Immature natural killer cell (primary cell): ENCODE measurements around the gene ADISSP. TPM values are rescaled to one million over a fixed set of nuclear protein-coding genes. Genes with fewer than 3 reads are reported as not detected.
A peak's percentile ranks its signal among the peaks of the same experiment; 100 is the strongest.

Experiments
- DNase-seq, 3 donors: peaks; one replicate each; pipeline ENCODE4 v3.0.0; 2022; ENCODE audit warnings: mixed read lengths in 1 of 3
- H3K27ac Mint-ChIP-seq, 6 donors: one replicate each; pipeline ENCODE4 v1.8.0; 2020; ENCODE audit warnings: mixed read lengths in 6 of 6, mild to moderate bottlenecking in 5 of 6, inconsistent platforms in 4 of 6, moderate library complexity in 3 of 6
- H3K27me3 Mint-ChIP-seq, 3 donors: one replicate each; pipeline ENCODE4 v1.8.0; 2020 to 2021; ENCODE audit warnings: low read depth in 3 of 3, mild to moderate bottlenecking in 3 of 3, mixed read lengths in 3 of 3, moderate library complexity in 3 of 3, inconsistent platforms in 1 of 3
- H3K36me3 Mint-ChIP-seq, 3 donors: one replicate each; pipeline ENCODE4 v1.8.0; 2020; ENCODE audit warnings: mixed read lengths in 3 of 3, inconsistent platforms in 2 of 3, mild to moderate bottlenecking in 2 of 3
- H3K4me1 Mint-ChIP-seq, 2 donors: one replicate each; pipeline ENCODE4 v1.8.0; 2020; ENCODE audit warnings: inconsistent platforms in 2 of 2, mild to moderate bottlenecking in 2 of 2, mixed read lengths in 2 of 2, moderate library complexity in 1 of 2
- H3K4me3 Mint-ChIP-seq, 5 donors: one replicate each; pipeline ENCODE4 v1.8.0; 2020; ENCODE audit warnings: mild to moderate bottlenecking in 5 of 5, mixed read lengths in 5 of 5, inconsistent platforms in 3 of 5, moderate library complexity in 3 of 5
- H3K9me3 Mint-ChIP-seq, 6 donors: one replicate each; pipeline ENCODE4 v1.8.0; 2020; ENCODE audit warnings: mild to moderate bottlenecking in 6 of 6, mixed read lengths in 6 of 6, inconsistent platforms in 4 of 6, moderate library complexity in 3 of 6
- polyA plus RNA-seq, 3 donors: library from polyadenylated mRNA; unstranded; fragments of 300-500 nt; fragmentation: Illumina TruSeq; gene quantifications; one replicate each; pipeline ENCODE4 v1.2.3, GENCODE V29; 2021

Gene ADISSP
- polyA plus RNA-seq, 3 donors from 2014 or later, result 16.4 to 27.5 (median 16.6) TPM

DNA sequence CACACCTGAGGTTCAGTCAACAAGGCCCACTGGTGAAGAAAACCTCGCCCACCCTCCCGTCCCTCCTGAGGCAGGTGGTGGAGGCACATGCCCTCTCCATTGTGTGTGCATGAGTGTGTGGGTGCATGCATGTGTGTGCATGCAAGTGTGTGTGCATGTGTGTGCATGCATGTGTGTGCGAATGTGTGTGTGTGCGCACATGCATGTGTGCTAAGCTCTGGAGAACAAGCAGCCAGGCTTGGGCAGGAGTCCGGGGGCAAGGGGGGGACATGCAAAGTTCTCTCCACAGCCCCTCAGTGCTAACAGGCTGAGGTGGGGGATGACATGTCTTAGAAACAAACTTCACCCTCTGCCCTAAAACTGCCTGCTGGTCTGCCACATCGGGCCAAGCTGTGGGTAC is 38.2 kb downstream of the ADISSP start:
- H3K4me3 Mint-ChIP-seq, result no peak overlapping the region
- peaks cover 11 to 19% (median 16%) of the 10 kb centered on the region in 3 donors for H3K27me3 Mint-ChIP-seq
- no peak overlapping the region for H3K27ac Mint-ChIP-seq
- no peaks in the 10 kb centered on the region for H3K4me1 Mint-ChIP-seq
- no peaks in the 10 kb centered on the region for H3K9me3 Mint-ChIP-seq
- peaks cover 0 to 4% (median 0%) of the 10 kb centered on the region in 3 donors for H3K36me3 Mint-ChIP-seq
- no peak for DNase-seq

DNA sequence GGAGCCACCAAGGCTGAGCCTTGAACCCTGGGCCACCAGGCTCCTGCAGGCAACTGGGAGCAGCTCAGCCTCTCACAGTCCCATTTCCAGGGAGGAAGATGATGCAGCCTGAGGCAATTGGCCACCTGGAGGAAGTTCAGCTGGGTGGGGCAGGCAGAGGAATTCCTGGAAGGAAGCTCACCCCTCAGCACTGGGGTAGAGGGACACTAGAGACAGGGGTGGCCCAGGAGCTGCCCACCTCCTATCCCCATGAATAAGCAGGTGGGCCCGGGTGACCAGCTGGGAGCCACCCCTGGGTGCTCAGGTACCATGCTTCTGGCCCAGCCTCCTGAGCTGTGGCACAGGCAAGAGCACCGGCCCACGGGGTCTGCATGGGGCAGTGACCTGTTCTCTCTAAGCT is 38.7 kb downstream of the ADISSP start:
- H3K27me3 Mint-ChIP-seq, result peaks cover 13 to 19% (median 16%) of the 10 kb centered on the region in 3 donors
- no peaks in the 10 kb centered on the region for H3K4me1 Mint-ChIP-seq
- DNase-seq, result no peak
- H3K4me3 Mint-ChIP-seq, result no peak overlapping the region
- no peaks in the 10 kb centered on the region for H3K9me3 Mint-ChIP-seq
- peaks cover 0 to 4% (median 0%) of the 10 kb centered on the region in 3 donors for H3K36me3 Mint-ChIP-seq
- no peak overlapping the region for H3K27ac Mint-ChIP-seq

DNA sequence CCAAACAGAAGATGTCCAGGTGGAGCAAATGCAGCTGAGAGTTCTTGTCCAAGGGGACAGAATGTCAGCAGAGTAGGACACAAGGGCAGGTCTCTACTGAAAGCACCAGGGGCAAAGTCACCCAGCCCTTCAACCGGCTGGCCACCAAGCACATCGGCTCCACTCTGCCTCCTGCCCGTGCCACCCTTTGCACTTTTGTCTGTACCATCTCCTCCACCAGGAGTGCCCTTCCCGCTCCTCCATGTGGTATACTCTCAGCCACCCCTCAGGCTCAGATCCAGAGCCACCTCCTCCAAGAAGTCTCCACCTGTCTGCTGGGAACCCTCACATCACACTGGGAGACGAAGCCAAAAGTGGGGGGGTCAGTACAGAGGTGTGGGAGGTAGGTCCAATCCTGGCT is 39.2 kb downstream of the ADISSP start:
- Mint-ChIP-seq H3K36me3 (peaks cover 0 to 4% (median 0%) of the 10 kb centered on the region in 3 donors), H3K4me3 (no peak overlapping the region), H3K4me1 (no peaks in the 10 kb centered on the region), H3K9me3 (no peaks in the 10 kb centered on the region), H3K27ac (no peak overlapping the region), H3K27me3 (peaks cover 12 to 16% (median 16%) of the 10 kb centered on the region in 3 donors)
- no peak for DNase-seq

DNA sequence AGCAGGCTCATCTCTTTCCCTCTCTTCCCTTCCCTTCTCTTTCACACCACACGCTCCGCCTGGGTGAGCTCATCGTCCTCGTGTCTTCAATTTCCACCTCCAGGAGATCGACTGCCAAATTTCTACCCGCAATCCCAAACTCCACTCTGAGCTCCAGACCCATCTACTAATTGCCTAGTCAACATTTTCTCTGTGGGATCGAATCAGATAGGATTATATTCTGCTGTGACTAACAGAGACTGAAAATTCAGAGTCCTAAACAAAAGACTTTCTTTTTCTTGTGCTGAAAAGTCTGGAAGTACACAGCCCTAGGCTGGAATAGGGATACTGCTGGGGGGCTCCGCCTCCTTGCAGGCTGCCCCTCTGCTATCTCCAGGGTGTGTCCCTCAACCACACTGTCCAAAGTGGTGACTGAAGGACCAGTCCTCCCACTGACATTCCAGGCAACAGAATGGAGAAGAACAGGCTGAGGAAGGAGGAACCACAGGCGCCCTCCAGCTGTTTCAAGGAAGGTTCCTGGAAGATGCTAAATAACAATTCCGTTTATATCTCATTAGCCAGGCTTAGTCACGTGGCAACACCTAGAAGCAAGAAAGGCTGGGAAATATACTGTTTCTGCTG is 40.0 kb downstream of the ADISSP start:
- Mint-ChIP-seq H3K4me3 (no peak overlapping the region), H3K4me1 (no peaks in the 10 kb centered on the region), H3K36me3 (peaks cover 0 to 4% (median 0%) of the 10 kb centered on the region in 3 donors), H3K27me3 (peaks cover 12 to 16% (median 13%) of the 10 kb centered on the region in 3 donors), H3K27ac (no peak overlapping the region), H3K9me3 (no peaks in the 10 kb centered on the region)
- no peak for DNase-seq

DNA sequence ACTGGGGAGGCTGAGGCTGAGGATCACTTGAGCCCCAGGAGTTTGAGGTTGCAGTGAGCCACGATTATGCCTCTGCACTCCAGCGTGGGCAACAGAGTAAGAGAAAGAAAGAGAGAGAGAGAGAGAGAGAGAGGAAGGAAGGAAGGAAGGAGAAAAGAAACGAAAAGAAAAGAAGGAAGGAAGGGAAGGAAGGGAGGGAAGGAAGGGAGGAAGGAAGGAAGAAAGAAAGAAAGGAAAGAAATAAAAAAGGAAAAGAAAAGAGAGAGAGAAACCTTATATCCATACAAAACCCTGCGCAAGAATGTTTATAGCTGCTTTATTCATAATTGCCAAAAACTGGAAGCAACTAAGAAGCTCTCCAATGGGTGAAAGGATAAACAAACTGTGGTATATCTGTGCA is 43.2 kb downstream of the ADISSP start:
- Mint-ChIP-seq H3K27ac (no peak overlapping the region), H3K36me3 (no peaks in the 10 kb centered on the region), H3K4me1 (peaks cover 0 to 4% of the 10 kb centered on the region in 2 donors), H3K4me3 (no peak overlapping the region), H3K27me3 (peaks cover 4 to 16% (median 15%) of the 10 kb centered on the region in 3 donors), H3K9me3 (no peaks in the 10 kb centered on the region)
- no peak for DNase-seq

DNA sequence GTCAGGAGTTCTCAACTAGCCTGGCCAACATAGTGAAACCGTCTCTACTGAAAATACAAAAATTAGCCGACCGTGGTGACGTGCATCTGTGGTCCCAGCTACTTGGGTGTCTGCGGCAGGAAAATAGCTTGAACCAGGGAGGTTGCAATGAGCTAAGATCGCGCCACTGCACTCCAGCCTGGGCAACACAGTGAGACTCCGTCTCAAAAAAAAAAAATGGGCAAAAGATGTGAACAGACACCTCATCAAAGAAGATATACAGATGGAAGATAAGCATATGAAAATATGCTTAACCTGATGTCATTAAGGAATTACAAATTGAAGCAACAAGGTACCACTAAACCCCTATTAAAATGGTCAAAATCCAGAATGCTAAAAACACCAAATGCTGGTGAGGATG is 44.3 kb downstream of the ADISSP start:
- Mint-ChIP-seq H3K27me3 (peaks cover 6 to 15% (median 15%) of the 10 kb centered on the region in 3 donors), H3K9me3 (no peaks in the 10 kb centered on the region), H3K36me3 (no peaks in the 10 kb centered on the region), H3K4me1 (peaks cover 0 to 4% of the 10 kb centered on the region in 2 donors), H3K27ac (no peak overlapping the region), H3K4me3 (no peak overlapping the region)
- DNase-seq, result no peak

DNA sequence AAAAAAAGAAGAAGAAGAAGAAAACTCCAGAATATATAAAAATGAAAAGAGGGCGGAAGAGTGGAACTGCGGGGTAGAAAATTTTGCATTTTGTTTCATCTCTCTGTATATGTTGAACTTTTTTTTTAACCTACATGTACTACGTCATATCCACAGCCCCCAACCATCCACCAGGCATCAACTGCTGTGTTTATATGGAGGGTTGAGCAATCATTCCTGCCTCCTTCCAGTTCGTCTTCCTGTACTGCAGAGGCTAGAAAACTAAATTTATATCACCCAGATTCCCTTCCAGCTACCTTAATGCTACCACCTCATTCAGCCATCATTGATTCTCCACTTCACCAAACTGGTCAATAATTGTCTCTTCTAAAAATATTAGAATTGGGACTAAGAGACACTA is 45.6 kb downstream of the ADISSP start:
- Mint-ChIP-seq H3K4me1 (peaks cover 0 to 4% of the 10 kb centered on the region in 2 donors), H3K27me3 (peaks cover 6 to 18% (median 7%) of the 10 kb centered on the region in 3 donors), H3K27ac (no peak overlapping the region), H3K36me3 (no peaks in the 10 kb centered on the region), H3K9me3 (no peaks in the 10 kb centered on the region), H3K4me3 (no peak overlapping the region)
- DNase-seq, result no peak

DNA sequence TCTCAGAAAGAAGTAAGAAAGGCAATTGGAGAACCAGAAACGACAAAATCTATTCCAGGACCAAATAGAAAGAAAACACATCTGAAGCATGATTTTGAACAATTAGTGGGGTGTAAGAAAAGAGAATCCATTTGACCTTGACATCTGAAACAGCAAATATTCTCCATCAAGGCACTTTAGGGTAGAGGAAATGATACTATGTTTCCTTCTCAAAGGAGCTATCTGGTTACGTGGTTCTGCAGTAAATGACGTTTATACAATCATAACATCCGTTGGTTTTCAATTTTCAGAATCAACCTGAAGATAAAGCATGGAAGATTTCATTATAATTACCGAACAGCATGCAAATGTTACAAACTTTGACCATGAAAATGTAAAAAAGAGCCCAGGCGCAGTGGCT is 46.9 kb downstream of the ADISSP start:
- Mint-ChIP-seq H3K27ac (no peak overlapping the region), H3K9me3 (no peaks in the 10 kb centered on the region), H3K4me3 (no peak overlapping the region), H3K27me3 (peaks cover 5 to 14% (median 7%) of the 10 kb centered on the region in 3 donors), H3K36me3 (no peaks in the 10 kb centered on the region), H3K4me1 (peaks cover 0 to 4% of the 10 kb centered on the region in 2 donors)
- DNase-seq, result no peak

DNA sequence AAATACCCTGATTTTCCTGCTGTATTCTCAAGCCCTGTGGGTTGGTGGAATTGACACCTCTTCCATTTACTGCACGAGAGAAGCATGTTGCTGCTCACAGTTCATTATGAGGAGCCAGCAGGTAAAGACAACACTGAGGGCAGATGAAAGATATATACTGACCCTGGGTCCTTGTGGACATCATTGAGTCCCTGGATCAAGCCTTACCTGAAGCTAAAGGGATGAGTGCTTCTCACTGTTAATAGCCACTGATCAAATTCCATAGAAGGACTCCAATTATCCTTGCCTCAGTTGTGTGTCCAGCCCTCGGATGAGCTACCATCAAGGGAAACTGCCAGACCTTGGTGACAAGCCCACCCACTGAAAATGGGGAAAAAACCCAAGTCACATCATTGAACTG is 47.5 kb downstream of the ADISSP start:
- Mint-ChIP-seq H3K4me3 (no peak overlapping the region), H3K27ac (no peak overlapping the region), H3K4me1 (peaks cover 0 to 4% of the 10 kb centered on the region in 2 donors), H3K27me3 (peaks cover 5 to 14% (median 7%) of the 10 kb centered on the region in 3 donors), H3K9me3 (no peaks in the 10 kb centered on the region), H3K36me3 (no peaks in the 10 kb centered on the region)
- no peak for DNase-seq

DNA sequence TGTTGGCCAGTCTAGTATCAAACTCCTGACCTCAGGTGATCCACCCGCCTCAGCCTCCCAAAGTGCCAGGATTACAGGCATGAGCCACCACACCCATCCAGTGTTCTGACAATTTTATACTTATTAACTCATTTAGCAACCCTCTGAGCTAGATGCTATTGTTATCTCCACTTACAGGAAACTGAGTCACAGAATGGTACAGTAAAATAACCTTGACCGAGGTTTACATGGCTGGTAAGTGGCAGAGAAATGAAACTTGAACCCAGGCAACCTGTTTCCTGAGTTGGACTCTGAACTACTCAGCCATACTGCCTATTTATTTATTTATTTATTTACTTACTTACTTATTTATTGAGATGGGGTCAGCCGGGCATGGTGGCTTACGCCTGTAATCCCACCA is 48.5 kb downstream of the ADISSP start:
- Mint-ChIP-seq H3K4me3 (no peak overlapping the region), H3K9me3 (no peaks in the 10 kb centered on the region), H3K4me1 (peaks cover 0 to 4% of the 10 kb centered on the region in 2 donors), H3K27ac (no peak overlapping the region), H3K36me3 (no peaks in the 10 kb centered on the region), H3K27me3 (peaks cover 4 to 14% (median 7%) of the 10 kb centered on the region in 3 donors)
- DNase-seq, result no peak

DNA sequence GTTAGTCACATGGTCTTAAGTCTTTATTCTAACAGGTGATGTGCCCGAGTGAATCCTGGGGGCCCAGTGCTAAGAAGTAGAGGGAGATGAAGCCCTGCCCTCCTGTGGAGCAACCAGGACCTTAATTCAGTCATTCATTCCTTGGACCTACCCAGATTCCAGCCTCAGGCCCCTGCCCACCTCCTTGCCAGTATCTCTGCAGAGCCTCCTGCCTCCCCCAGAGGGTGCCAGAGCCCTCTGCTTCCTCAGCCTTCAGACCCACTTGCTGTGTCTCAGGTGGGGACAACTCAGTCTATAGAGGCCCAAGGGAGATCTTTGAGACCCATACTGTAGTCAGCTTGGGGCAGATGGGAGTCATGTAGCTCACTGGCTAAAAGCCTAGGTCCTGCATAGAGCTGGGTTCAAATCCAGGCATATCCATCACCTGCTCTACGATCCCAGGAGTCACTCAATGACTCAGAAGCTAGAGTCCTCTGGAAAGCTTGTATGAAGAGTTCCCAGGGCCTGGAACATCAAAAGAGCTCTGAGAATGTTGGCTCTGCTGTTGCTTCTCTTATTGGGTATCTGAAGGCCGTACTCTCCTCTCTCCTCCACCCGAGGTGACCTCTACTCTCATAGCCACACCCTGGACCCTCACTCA is 51.2 kb downstream of the ADISSP start:
- Mint-ChIP-seq H3K9me3 (peaks cover 0 to 2% (median 0%) of the 10 kb centered on the region in 6 donors), H3K27ac (no peak overlapping the region), H3K36me3 (no peaks in the 10 kb centered on the region), H3K4me3 (no peak overlapping the region), H3K27me3 (peaks cover 4 to 12% (median 5%) of the 10 kb centered on the region in 3 donors), H3K4me1 (peaks cover 0 to 4% of the 10 kb centered on the region in 2 donors)
- peak in 2 of 3 donors; percentile 11 to 16 for DNase-seq

DNA sequence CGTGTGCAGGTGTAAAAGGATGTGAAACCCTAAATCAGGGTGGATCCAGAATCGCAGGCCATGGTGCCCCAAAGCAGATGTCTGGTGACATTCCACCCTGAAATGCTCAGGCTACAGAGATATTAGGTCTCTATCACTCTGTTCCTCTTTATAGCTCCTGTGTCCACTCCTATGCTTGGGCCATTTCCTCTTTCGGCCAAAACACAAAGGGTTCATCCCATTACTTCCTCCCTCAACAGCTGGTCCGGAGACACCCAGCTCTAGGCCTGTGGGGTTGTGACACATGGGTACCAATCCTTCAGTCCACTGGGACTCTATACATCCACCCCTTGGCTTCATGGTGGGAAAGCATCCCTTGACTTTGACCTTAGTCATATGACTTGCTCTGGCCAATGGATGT is 53.5 kb downstream of the ADISSP start:
- Mint-ChIP-seq H3K4me1 (no peaks in the 10 kb centered on the region), H3K9me3 (peaks cover 0 to 2% (median 0%) of the 10 kb centered on the region in 6 donors), H3K4me3 (no peak overlapping the region), H3K36me3 (no peaks in the 10 kb centered on the region), H3K27ac (no peak overlapping the region), H3K27me3 (peaks cover 2 to 5% (median 5%) of the 10 kb centered on the region in 3 donors)
- DNase-seq, result no peak

DNA sequence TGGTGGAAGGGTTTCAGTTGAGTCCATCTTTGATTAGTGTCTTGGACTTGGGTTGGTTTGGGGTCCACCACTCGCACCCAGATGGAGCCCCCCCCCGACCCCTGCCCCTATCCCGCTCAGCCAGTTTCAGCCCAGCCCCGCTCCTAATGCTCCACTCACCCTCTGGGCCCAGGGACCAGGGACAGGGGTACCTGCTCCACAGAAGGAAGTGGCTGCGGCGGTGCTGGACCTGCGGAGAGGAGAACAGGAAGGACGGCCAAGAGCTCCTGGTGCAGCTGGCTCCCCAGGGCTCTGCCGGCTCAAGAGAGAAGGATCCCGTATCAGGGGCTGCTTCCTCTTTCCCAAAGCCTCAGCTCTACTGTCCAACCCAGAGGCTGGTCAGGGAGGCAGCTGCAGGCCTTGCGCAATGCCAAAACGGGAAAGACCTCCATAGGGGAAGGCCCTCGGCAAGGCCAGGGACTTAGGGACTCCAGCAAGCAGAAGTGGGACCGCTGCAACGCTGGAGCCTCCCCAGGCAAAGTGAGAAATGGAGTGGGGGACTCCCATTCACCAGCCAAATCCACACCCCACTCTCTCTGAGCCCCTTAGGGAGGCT is 55.2 kb downstream of the ADISSP start, which contains the start of gene SIGLEC1:
Gene SIGLEC1 (minus strand): TSS at position 322 of the 595 bp plus-strand sequence. CDS start 5,472 bp downstream, outside the sequence.
- H3K27ac Mint-ChIP-seq, result no peak within 1 kb of the TSS
- no peak within 1 kb of the TSS for H3K4me3 Mint-ChIP-seq
- peaks cover 0 to 2% (median 0%) of the 10 kb centered on the region in 6 donors for H3K9me3 Mint-ChIP-seq
- H3K27me3 Mint-ChIP-seq, result peaks cover 2 to 4% (median 3%) of the 10 kb centered on the region in 3 donors
- no peak for DNase-seq
- no peaks in the 10 kb centered on the region for H3K36me3 Mint-ChIP-seq
- H3K4me1 Mint-ChIP-seq, result no peaks in the 10 kb centered on the region

DNA sequence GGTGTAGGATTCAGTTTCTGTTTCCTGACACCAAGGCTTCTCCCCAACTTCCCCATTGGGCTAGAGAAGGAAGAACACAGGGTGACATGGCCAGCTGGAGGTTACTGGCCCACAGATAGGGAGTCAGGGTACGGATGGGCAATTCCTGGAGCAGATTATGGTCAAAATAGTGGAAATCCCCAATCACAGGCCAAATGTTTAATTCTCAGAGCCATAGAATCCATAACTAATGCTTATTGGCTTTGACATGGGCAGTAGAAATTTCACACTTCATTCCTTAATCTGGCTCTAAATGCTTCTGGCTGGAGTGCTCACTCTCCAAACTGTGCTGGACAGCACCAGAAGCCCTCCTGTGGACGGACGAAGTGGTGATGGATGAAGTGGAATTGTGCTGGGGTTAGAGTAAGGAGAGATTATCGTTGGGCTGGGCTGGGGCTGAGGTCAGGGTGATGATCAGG is 56.0 kb downstream of the ADISSP start:
- peaks cover 0 to 4% (median 2%) of the 10 kb centered on the region in 3 donors for H3K27me3 Mint-ChIP-seq
- H3K27ac Mint-ChIP-seq, result no peak overlapping the region
- DNase-seq, result no peak
- no peaks in the 10 kb centered on the region for H3K4me1 Mint-ChIP-seq
- H3K36me3 Mint-ChIP-seq, result no peaks in the 10 kb centered on the region
- H3K4me3 Mint-ChIP-seq, result no peak overlapping the region
- peaks cover 0 to 2% (median 0%) of the 10 kb centered on the region in 6 donors for H3K9me3 Mint-ChIP-seq
